GM19372 (cell line): ENCODE measurements around the gene ACRBP.

ENCODE experiments used
- ATAC-seq: cut with Tn5 transposase; IDR thresholded peaks from one replicate; pipeline ENCODE4 v1.9.1; 2021; ENCODE audit warnings: mild to moderate bottlenecking, low read depth, moderate library complexity; ENCODE audit not compliant: unreplicated experiment

Gene ACRBP

GRCh38 chr12:6647083-6647604 is at the start of gene ACRBP:
TSS of gene ACRBP (minus strand) at chr12:6647432. CDS start at chr12:6647366, 66 bp downstream.
- no peak for ATAC-seq

- no peak for ATAC-seq
Observed at GRCh38 chr12:6695313-6696045, 48.2 kb upstream of the ACRBP start.

- ATAC-seq, result no peak
Observed at GRCh38 chr12:6694701-6695100, 47.5 kb upstream of the ACRBP start.

GRCh38 chr12:6693832-6694355 is 46.7 kb upstream of the ACRBP start:
- ATAC-seq, result no peak

GRCh38 chr12:6692888-6693287 is 45.7 kb upstream of the ACRBP start:
- ATAC-seq, result no peak

GRCh38 chr12:6691473-6691872 is 44.2 kb upstream of the ACRBP start:
- ATAC-seq, result no peak

GRCh38 chr12:6688999-6689882 is 42.0 kb upstream of the ACRBP start, which contains the start of gene ZNF384:
TSS of gene ZNF384 (minus strand) at chr12:6689375. CDS start at chr12:6679520, 9,855 bp downstream.
- peak; percentile 84 for ATAC-seq

GRCh38 chr12:6688543-6688998 is 41.3 kb upstream of the ACRBP start:
- no peak for ATAC-seq

- no peak for ATAC-seq
Observed at GRCh38 chr12:6685814-6686213, 38.6 kb upstream of the ACRBP start.

- ATAC-seq, result no peak
Observed at GRCh38 chr12:6684609-6685008, 37.4 kb upstream of the ACRBP start.

- no peak for ATAC-seq
Observed at GRCh38 chr12:6676962-6677361, 29.7 kb upstream of the ACRBP start.

- no peak for ATAC-seq
Observed at GRCh38 chr12:6672143-6672542, 24.9 kb upstream of the ACRBP start.

- no peak for ATAC-seq
Observed at GRCh38 chr12:6667559-6668210, 20.5 kb upstream of the ACRBP start.

GRCh38 chr12:6666211-6666610 is 19.0 kb upstream of the ACRBP start:
- ATAC-seq, result no peak

GRCh38 chr12:6664902-6665301 is 17.7 kb upstream of the ACRBP start:
- no peak for ATAC-seq

GRCh38 chr12:6662906-6663742 is 15.9 kb upstream of the ACRBP start, which contains the start of gene ING4:
TSS of gene ING4 (minus strand) at chr12:6663119. CDS start at chr12:6663101, 18 bp downstream.
- ATAC-seq, result peak; percentile 98

- ATAC-seq, result peak; percentile 7
Observed at GRCh38 chr12:6662602-6662905, 15.3 kb upstream of the ACRBP start.

- ATAC-seq, result no peak
Observed at GRCh38 chr12:6653987-6654386, 6.8 kb upstream of the ACRBP start.

- no peak for ATAC-seq
Observed at GRCh38 chr12:6653342-6653741, 6.1 kb upstream of the ACRBP start.

- no peak for ATAC-seq
Observed at GRCh38 chr12:6652391-6652790, 5.2 kb upstream of the ACRBP start.
